Stimulated activated CD4-positive, alpha-beta T cell treated with anti-CD3 and anti-CD28 coated beads, Interleukin-4, amount 100 ng/mL, for 48 hours (primary cell): ENCODE results near the gene ZNF609.

ENCODE experiments used
- DNase-seq, 2 donors: peaks; one replicate each; pipeline ENCODE4 v3.0.0-alpha.2; 2020; ENCODE audit warnings: low read depth in 2 of 2

The ZNF609 gene

GRCh38 chr15:64460206-64460723, at the start of gene ZNF609:
Gene ZNF609 (plus strand): TSS chr15:64460578. CDS start chr15:64499420, 38,842 bp downstream.
- DNase-seq = peak; percentile 87 to 95

- DNase-seq = no peak
Measured at GRCh38 chr15:64412216-64412615, 48.2 kb upstream of the ZNF609 start.

- no peak for DNase-seq
Measured at GRCh38 chr15:64422697-64423096, 37.7 kb upstream of the ZNF609 start.

- no peak for DNase-seq
Measured at GRCh38 chr15:64423970-64424369, 36.4 kb upstream of the ZNF609 start.

GRCh38 chr15:64425221-64425620, 35.2 kb upstream of the ZNF609 start:
- no peak for DNase-seq

GRCh38 chr15:64426845-64427465, 33.4 kb upstream of the ZNF609 start:
- no peak for DNase-seq

- DNase-seq = no peak
Measured at GRCh38 chr15:64429448-64429847, 30.9 kb upstream of the ZNF609 start.

- no peak for DNase-seq
Measured at GRCh38 chr15:64430000-64430735, 30.2 kb upstream of the ZNF609 start.

- DNase-seq = no peak
Measured at GRCh38 chr15:64437982-64438381, 22.4 kb upstream of the ZNF609 start.

GRCh38 chr15:64438653-64439447, 21.5 kb upstream of the ZNF609 start:
- DNase-seq = no peak

GRCh38 chr15:64441852-64442251, 18.5 kb upstream of the ZNF609 start:
- DNase-seq = no peak

- no peak for DNase-seq
Measured at GRCh38 chr15:64443016-64443415, 17.4 kb upstream of the ZNF609 start.

- DNase-seq = no peak
Measured at GRCh38 chr15:64443747-64444621, 16.4 kb upstream of the ZNF609 start.

- DNase-seq = no peak
Measured at GRCh38 chr15:64444836-64445235, 15.5 kb upstream of the ZNF609 start.

- DNase-seq = no peak
Measured at GRCh38 chr15:64447536-64448315, 12.7 kb upstream of the ZNF609 start.

- DNase-seq = no peak
Measured at GRCh38 chr15:64452988-64453688, 7.2 kb upstream of the ZNF609 start.

- no peak for DNase-seq
Measured at GRCh38 chr15:64453689-64454037, 6.7 kb upstream of the ZNF609 start.

- no peak for DNase-seq
Measured at GRCh38 chr15:64454282-64454681, 6.1 kb upstream of the ZNF609 start.

GRCh38 chr15:64455961-64456371, 4.4 kb upstream of the ZNF609 start:
- DNase-seq = no peak

- DNase-seq = no peak
Measured at GRCh38 chr15:64456634-64457108, 3.7 kb upstream of the ZNF609 start.
